RWPE2 (cell line): ENCODE results near the gene ABRAXAS1.

Experiments
- ATAC-seq: fragments of 200-7000 bp; cut with Tn5 transposase; 3 replicates; pipeline ENCODE4 v1.9.1; 2021; ENCODE audit warnings: low read depth
- DNase-seq: peaks from one replicate; pipeline ENCODE4 v3.0.0-alpha.2; 2020; ENCODE audit warnings: low spot score
- H3K27ac ChIP-seq: fragments of 450-650 bp; 2 replicates; pipeline ENCODE4 v1.5.1; 2017; ENCODE audit warnings: mild to moderate bottlenecking; ENCODE audit not compliant: poor library complexity, severe bottlenecking
- H3K27me3 ChIP-seq: fragments of 250-450 bp; sonication (Bioruptor Pico); 2 replicates; pipeline ENCODE4 v1.5.1; 2021; ENCODE audit warnings: mild to moderate bottlenecking, moderate library complexity; ENCODE audit not compliant: insufficient read depth, poor library complexity, severe bottlenecking
- H3K36me3 ChIP-seq: fragments of 250-450 bp; sonication (Bioruptor Pico); 2 replicates; pipeline ENCODE4 v1.5.1; 2020; ENCODE audit warnings: low read depth, mild to moderate bottlenecking, moderate library complexity
- H3K4me1 ChIP-seq: fragments of 250-450 bp; sonication (Bioruptor Pico); 2 replicates; pipeline ENCODE4 v1.5.1; 2021; ENCODE audit warnings: mild to moderate bottlenecking, moderate library complexity; ENCODE audit not compliant: insufficient read depth, poor library complexity, severe bottlenecking
- H3K4me3 ChIP-seq: fragments of 250-450 bp; sonication (Bioruptor Pico); 2 replicates; pipeline ENCODE4 v1.5.1; 2021; ENCODE audit warnings: mild to moderate bottlenecking, moderate library complexity; ENCODE audit not compliant: severe bottlenecking
- H3K9me3 ChIP-seq: fragments of 250-450 bp; sonication (Bioruptor Pico); 2 replicates; pipeline ENCODE4 v1.5.1; 2021; ENCODE audit warnings: mild to moderate bottlenecking, moderate library complexity; ENCODE audit not compliant: severe bottlenecking
- TF ChIP-seq, protein P1 (sequence below): fragments of 450-650 bp; IDR thresholded peaks from one replicate; pipeline ENCODE4 v1.5.1; 2017; ENCODE audit warnings: mild to moderate bottlenecking, moderate library complexity; ENCODE audit not compliant: poor library complexity, severe bottlenecking

Gene ABRAXAS1

DNA sequence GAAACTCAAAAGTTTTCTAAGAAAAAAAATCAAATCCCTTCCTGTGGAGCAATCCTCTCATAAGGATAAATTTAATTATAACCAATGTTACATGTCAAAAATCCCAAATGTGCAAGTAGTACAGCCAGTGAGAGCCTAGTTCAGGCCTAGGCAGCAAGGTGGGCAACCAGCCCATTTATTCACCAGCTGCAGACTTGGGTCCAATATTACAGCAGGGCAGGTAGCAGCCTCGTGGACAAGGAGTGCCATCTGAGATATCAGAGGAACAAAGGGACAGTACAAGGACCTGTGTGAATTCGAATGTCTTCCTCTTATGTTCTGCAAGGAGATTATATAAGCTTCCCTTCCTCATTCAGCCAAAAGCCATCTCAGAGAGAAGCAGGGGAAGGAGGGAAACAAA, 35.9 kb downstream of the ABRAXAS1 start:
- Histone ChIP-seq H3K27ac (no peak overlapping the region), H3K9me3 (no peaks in the 10 kb centered on the region), H3K36me3 (peaks cover 24% of the 10 kb centered on the region), H3K4me1 (no peaks in the 10 kb centered on the region), H3K4me3 (no peak overlapping the region), H3K27me3 (no peaks in the 10 kb centered on the region)
- ATAC-seq (no peak), DNase-seq (no peak)
- TF ChIP-seq, protein P1, sequence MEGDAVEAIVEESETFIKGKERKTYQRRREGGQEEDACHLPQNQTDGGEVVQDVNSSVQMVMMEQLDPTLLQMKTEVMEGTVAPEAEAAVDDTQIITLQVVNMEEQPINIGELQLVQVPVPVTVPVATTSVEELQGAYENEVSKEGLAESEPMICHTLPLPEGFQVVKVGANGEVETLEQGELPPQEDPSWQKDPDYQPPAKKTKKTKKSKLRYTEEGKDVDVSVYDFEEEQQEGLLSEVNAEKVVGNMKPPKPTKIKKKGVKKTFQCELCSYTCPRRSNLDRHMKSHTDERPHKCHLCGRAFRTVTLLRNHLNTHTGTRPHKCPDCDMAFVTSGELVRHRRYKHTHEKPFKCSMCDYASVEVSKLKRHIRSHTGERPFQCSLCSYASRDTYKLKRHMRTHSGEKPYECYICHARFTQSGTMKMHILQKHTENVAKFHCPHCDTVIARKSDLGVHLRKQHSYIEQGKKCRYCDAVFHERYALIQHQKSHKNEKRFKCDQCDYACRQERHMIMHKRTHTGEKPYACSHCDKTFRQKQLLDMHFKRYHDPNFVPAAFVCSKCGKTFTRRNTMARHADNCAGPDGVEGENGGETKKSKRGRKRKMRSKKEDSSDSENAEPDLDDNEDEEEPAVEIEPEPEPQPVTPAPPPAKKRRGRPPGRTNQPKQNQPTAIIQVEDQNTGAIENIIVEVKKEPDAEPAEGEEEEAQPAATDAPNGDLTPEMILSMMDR, result no peak

DNA sequence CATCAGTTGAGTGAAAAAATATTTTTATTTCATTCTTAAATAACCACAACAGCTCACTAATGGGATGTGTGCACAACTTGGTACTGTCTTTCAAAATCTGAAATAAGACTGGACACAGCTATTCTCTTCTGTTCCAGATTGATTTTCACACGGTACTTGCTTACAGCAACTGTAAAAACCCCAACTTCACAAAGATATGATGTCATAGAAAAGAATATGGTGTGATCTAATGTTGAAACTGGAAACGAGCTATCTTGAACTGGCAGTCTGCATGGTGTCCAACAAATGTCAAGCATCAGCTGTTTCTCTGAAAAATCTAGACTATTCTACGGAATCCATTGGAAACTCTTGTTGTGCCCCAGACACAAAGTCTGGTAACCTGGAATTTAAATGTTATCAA, 44.0 kb downstream of the ABRAXAS1 start:
- H3K9me3 ChIP-seq, result no peaks in the 10 kb centered on the region
- no peaks in the 10 kb centered on the region for H3K27me3 ChIP-seq
- H3K27ac ChIP-seq, result no peak overlapping the region
- H3K36me3 ChIP-seq, result peaks cover 45% of the 10 kb centered on the region
- TF ChIP-seq, protein P1, result no peak
- DNase-seq (no peak), ATAC-seq (no peak)
- H3K4me1 ChIP-seq, result no peaks in the 10 kb centered on the region
- H3K4me3 ChIP-seq, result no peak overlapping the region

DNA sequence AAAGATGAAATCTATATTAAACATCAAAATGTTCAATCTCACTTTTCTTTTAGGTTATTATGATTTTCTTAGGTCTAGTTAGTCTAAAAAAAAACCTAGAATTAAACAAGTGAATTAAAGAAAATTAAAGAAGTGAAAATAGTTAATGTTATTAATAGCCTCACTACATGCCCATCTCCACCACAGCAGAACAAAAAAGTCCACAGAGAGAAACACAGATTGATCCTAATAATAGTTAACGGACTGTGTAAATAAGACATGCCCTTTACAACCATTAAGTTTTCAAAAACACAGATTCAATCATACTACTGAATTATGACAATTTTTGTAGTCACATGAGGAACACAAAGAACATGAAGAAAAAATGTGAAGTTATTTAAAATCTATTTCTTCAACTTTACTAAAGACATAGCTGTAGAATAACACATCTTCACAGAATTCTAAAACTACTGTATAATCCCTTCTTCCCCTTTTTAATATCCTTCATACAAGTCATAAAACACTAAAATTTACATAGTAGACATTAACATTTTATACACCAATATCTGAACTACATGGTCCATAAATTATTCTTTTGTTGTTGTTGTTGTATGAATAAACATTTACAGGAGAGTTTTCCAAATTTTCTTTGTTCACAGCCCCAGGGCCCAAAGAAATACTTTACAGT, 44.6 kb downstream of the ABRAXAS1 start:
- ATAC-seq, result no peak

DNA sequence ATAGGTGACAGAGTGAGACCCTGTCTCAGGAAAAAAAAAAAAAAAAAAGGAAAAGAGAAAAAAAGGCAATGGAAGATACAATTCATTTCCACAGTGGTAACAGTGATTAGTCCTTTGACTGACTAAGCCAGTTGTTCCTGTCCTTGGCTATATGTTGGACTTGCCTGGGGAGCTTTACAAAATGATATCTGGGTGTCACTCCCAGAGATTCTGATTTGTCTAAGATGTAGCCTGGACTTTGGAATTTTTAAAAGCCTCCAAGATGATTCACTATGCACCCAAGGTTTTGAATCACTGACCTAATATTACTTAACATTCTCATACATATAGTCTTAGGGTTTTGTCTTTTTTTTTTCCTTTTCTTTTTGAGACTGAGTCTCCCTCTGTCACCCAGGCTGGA, 46.2 kb downstream of the ABRAXAS1 start:
- Histone ChIP-seq H3K4me3 (no peak overlapping the region), H3K36me3 (peaks cover 33% of the 10 kb centered on the region), H3K9me3 (no peaks in the 10 kb centered on the region), H3K27ac (no peak overlapping the region), H3K27me3 (no peaks in the 10 kb centered on the region), H3K4me1 (no peaks in the 10 kb centered on the region)
- TF ChIP-seq, protein P1, result no peak
- no peak for ATAC-seq
- no peak for DNase-seq

More for the DNA sequence above, 44.6 kb downstream of the ABRAXAS1 start:
- no peaks in the 10 kb centered on the region for H3K27me3 ChIP-seq
- peaks cover 43% of the 10 kb centered on the region for H3K36me3 ChIP-seq
- DNase-seq, result no peak
- TF ChIP-seq, protein P1, result no peak
- no peak overlapping the region for H3K27ac ChIP-seq
- no peak overlapping the region for H3K4me3 ChIP-seq
- no peaks in the 10 kb centered on the region for H3K4me1 ChIP-seq
- H3K9me3 ChIP-seq, result no peaks in the 10 kb centered on the region

DNA sequence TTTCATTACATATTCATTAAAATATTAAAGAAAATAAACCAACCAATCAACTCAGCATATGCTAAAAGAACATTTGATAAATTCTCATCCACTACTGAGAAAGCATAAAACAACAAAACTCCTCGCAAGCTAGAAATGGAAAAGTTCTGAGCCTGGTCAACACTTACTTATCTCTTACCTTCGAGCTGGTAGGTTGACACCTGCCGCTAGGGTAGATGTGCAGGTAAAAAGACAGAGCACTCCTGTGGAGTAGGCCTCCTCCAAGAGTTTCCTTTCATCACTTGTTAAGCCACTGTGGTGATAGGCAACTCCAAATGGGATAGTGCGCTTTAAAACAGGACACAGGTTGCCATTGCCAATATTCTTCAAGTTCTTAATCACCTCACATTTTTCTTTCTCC, 48.2 kb downstream of the ABRAXAS1 start:
- ATAC-seq, result no peak
- no peak overlapping the region for H3K27ac ChIP-seq
- no peaks in the 10 kb centered on the region for H3K4me1 ChIP-seq

More for the DNA sequence above, 48.2 kb downstream of the ABRAXAS1 start:
- Histone ChIP-seq H3K4me3 (no peak overlapping the region), H3K36me3 (peaks cover 32% of the 10 kb centered on the region), H3K9me3 (no peaks in the 10 kb centered on the region), H3K27me3 (no peaks in the 10 kb centered on the region)
- DNase-seq, result no peak
- TF ChIP-seq, protein P1, result no peak
